PC-3 (cell line): ENCODE results near the gene RIMKLB. TPM values are rescaled to one million over a fixed set of nuclear protein-coding genes. Genes with fewer than 3 reads are reported as not detected.

Experiments
- ATAC-seq: fragments of 200-7000 bp; cut with Tn5 transposase; 2 replicates; pipeline ENCODE4 v1.9.1; 2020; ENCODE audit warnings: mild to moderate bottlenecking, moderate library complexity
- BruUV-seq: library from RNA; stranded (reverse); fragments of 400-500 nt; replicated peaks from 2 replicates; lab custom pipeline; 2021; lab: Mats Ljungman, UMichigan
- CTCF ChIA-PET: fragments of 300-600 bp; sonication (Branson Sonifier 250); formaldehyde crosslinking; loops from one replicate; lab custom pipeline; 2022; ENCODE audit warnings: antibody characterized with exemption; lab: Charles Lee
- POLR2A ChIA-PET: fragments of 300-600 bp; sonication (Branson Sonifier 250); formaldehyde crosslinking; loops from one replicate; lab custom pipeline; 2022; ENCODE audit warnings: antibody characterized with exemption; ENCODE audit not compliant: unreplicated experiment; lab: Charles Lee
- DNase-seq: peaks from one replicate; pipeline ENCODE4 v3.0.0-alpha.2; 2015
- H2AFZ ChIP-seq: fragments of 300-600 bp; sonication (generic); 2 replicates; pipeline ENCODE4 v1.6.0; 2016; ENCODE audit warnings: antibody characterized with exemption, low read length
- H3F3A ChIP-seq: fragments of 300-600 bp; sonication (generic); one replicate; pipeline ENCODE4 v1.6.0; 2017; ENCODE audit warnings: antibody characterized with exemption, low read length, control low read depth, mild to moderate bottlenecking; ENCODE audit not compliant: unreplicated experiment
- H3K27ac ChIP-seq: fragments of 300-600 bp; sonication (generic); 2 replicates; pipeline ENCODE4 v1.5.1; 2016; ENCODE audit warnings: mild to moderate bottlenecking, low read length
- H3K27me3 ChIP-seq: fragments of 300-600 bp; sonication (generic); 2 replicates; pipeline ENCODE4 v1.6.1; 2016; ENCODE audit warnings: low read length, mixed read lengths
- H3K36me3 ChIP-seq: fragments of 300-600 bp; sonication (generic); 2 replicates; pipeline ENCODE4 v1.6.1; 2016; ENCODE audit warnings: low read depth, mixed run types, low read length, mixed read lengths
- H3K4me1 ChIP-seq: fragments of 300-600 bp; sonication (generic); 2 replicates; pipeline ENCODE4 v1.5.1; 2016; ENCODE audit warnings: low read length; ENCODE audit not compliant: insufficient read depth
- H3K4me2 ChIP-seq: fragments of 300-600 bp; sonication (generic); 2 replicates; pipeline ENCODE4 v1.6.0; 2016; ENCODE audit warnings: low read length
- H3K4me3 ChIP-seq: fragments of 300-600 bp; sonication (generic); 2 replicates; pipeline ENCODE4 v1.5.1; 2016; ENCODE audit warnings: mild to moderate bottlenecking, low read length, mixed read lengths
- H3K79me2 ChIP-seq: fragments of 300-600 bp; sonication (generic); 2 replicates; pipeline ENCODE4 v1.6.1; 2017; ENCODE audit warnings: low read length, mixed read lengths
- H3K9ac ChIP-seq: fragments of 300-600 bp; sonication (generic); 2 replicates; pipeline ENCODE4 v1.6.0; 2016; ENCODE audit warnings: mild to moderate bottlenecking, low read length
- H3K9me2 ChIP-seq: fragments of 300-600 bp; sonication (generic); replicated peaks from 2 replicates; pipeline ENCODE4 v1.6.1; 2016; ENCODE audit warnings: mixed run types, low read length, mixed read lengths
- H3K9me3 ChIP-seq: fragments of 300-600 bp; sonication (generic); 2 replicates; pipeline ENCODE4 v1.6.1; 2016; ENCODE audit warnings: low read length, mixed read lengths
- H4K20me1 ChIP-seq: fragments of 300-600 bp; sonication (generic); 2 replicates; pipeline ENCODE4 v1.6.1; 2016; ENCODE audit warnings: low read length, mixed read lengths
- CTCF ChIP-seq: fragments of 300-600 bp; sonication (generic); conservative IDR thresholded peaks from 2 replicates; pipeline ENCODE4 v1.5.1; 2017; ENCODE audit warnings: antibody characterized with exemption, low read depth, mild to moderate bottlenecking, low read length
- EZH2 ChIP-seq: fragments of 300-600 bp; sonication (generic); IDR thresholded peaks from one replicate; pipeline ENCODE4 v1.6.1; 2017; ENCODE audit warnings: antibody characterized with exemption, mild to moderate bottlenecking, low read length; ENCODE audit not compliant: unreplicated experiment
- EZH2phosphoT487 ChIP-seq: fragments of 300-600 bp; sonication (generic); IDR thresholded peaks from 2 replicates; pipeline ENCODE4 v1.6.1; 2018; ENCODE audit warnings: mild to moderate bottlenecking, antibody characterized with exemption, low read length, borderline replicate concordance
- intact Hi-C: fragments of 100-400 bp; cut with micrococcal nuclease; formaldehyde crosslinking; loops from 2 replicates; pipeline ENCODE4 v1.9.0; 2023
- total RNA-seq: library from RNA; depleted of rRNA; stranded (reverse); fragments of >200 nt; gene quantifications from 2 replicates; pipeline ENCODE4 v1.2.3, GENCODE V29; 2014

Gene RIMKLB
- total RNA-seq, 1 experiment from 2014 or later: 1.3 TPM

- intact Hi-C loops: no loop called here
- no peak overlapping the region for H3K4me2 ChIP-seq
- no peaks in the 10 kb centered on the region for H3K27me3 ChIP-seq
- no TSS peak for BruUV-seq
- no peak for DNase-seq
- no peak for ATAC-seq
- CTCF ChIA-PET: no interaction called here
- H3K79me2 ChIP-seq: no peaks in the 10 kb centered on the region
- H3K9ac ChIP-seq: no peak overlapping the region
- no peak overlapping the region for H2AFZ ChIP-seq
- TF ChIP-seq CTCF (no peak), EZH2phosphoT487 (no peak), EZH2 (no peak)
- H3K4me1 ChIP-seq: no peaks in the 10 kb centered on the region
- no peaks in the 10 kb centered on the region for H3F3A ChIP-seq
- H3K9me2 ChIP-seq: no peaks in the 10 kb centered on the region
- POLR2A ChIA-PET: no interaction called here
- H3K9me3 ChIP-seq: no peaks in the 10 kb centered on the region
- no peaks in the 10 kb centered on the region for H3K36me3 ChIP-seq
- no peak overlapping the region for H3K27ac ChIP-seq
- H4K20me1 ChIP-seq: no peaks in the 10 kb centered on the region
- H3K4me3 ChIP-seq: no peak overlapping the region
Observed at GRCh38 chr12:8672381-8672780, 25.4 kb upstream of the RIMKLB start.

- H2AFZ ChIP-seq: no peak overlapping the region
- POLR2A ChIA-PET: no interaction called here
- no peak overlapping the region for H3K9ac ChIP-seq
Observed at GRCh38 chr12:8675591-8676036, 22.2 kb upstream of the RIMKLB start.

GRCh38 chr12:8676651-8677050 lies 21.1 kb upstream of the RIMKLB start:
- no peaks in the 10 kb centered on the region for H3K9me2 ChIP-seq
- H3K9me3 ChIP-seq: no peaks in the 10 kb centered on the region
- DNase-seq: no peak
- no peak overlapping the region for H3K4me2 ChIP-seq
- H3K36me3 ChIP-seq: no peaks in the 10 kb centered on the region
- H3K4me3 ChIP-seq: no peak overlapping the region
- H3K79me2 ChIP-seq: no peaks in the 10 kb centered on the region
- no peak overlapping the region for H2AFZ ChIP-seq
- H4K20me1 ChIP-seq: no peaks in the 10 kb centered on the region
- CTCF ChIA-PET: no interaction called here
- no peaks in the 10 kb centered on the region for H3F3A ChIP-seq
- no TSS peak for BruUV-seq
- no peaks in the 10 kb centered on the region for H3K4me1 ChIP-seq
- no peak for ATAC-seq
- POLR2A ChIA-PET: no interaction called here
- H3K27ac ChIP-seq: no peak overlapping the region
- intact Hi-C loops: no loop called here
- H3K9ac ChIP-seq: no peak overlapping the region
- TF ChIP-seq EZH2 (no peak), CTCF (no peak), EZH2phosphoT487 (no peak)
- no peaks in the 10 kb centered on the region for H3K27me3 ChIP-seq

More at GRCh38 chr12:8675591-8676036, 22.2 kb upstream of the RIMKLB start:
- CTCF ChIA-PET: no interaction called here
- Histone ChIP-seq H3K9me2 (no peaks in the 10 kb centered on the region), H3K79me2 (no peaks in the 10 kb centered on the region), H3K4me3 (no peak overlapping the region), H3K9me3 (no peaks in the 10 kb centered on the region), H3K27ac (no peak overlapping the region), H3K4me1 (no peaks in the 10 kb centered on the region), H3K4me2 (no peak overlapping the region), H3F3A (no peaks in the 10 kb centered on the region), H3K27me3 (no peaks in the 10 kb centered on the region), H4K20me1 (no peaks in the 10 kb centered on the region), H3K36me3 (no peaks in the 10 kb centered on the region)
- DNase-seq (no peak), ATAC-seq (no peak)
- intact Hi-C loops: no loop called here
- BruUV-seq: no TSS peak
- TF ChIP-seq EZH2: no peak
- no peak for TF ChIP-seq CTCF
- no peak for TF ChIP-seq EZH2phosphoT487
